ENCODE results near the gene CYP2E1.
"Not testable (repeated sequence)": the region's sequence is repeated elsewhere in the genome, so short reads cannot be mapped to it uniquely, and the experiment has no call there.

Gene CYP2E1

GRCh38 chr10:133493562-133493961 is 33.6 kb upstream of the CYP2E1 start:
- H3K9me3 ChIP-seq (ENCODE audit: control extremely low read depth in 1 of 5, control insufficient read depth in 4 of 5, insufficient read depth in 2 of 5, low read depth in 1 of 5, low read length in 4 of 5) = peaks cover 0 to 27% (median 3%) of the 10 kb centered on the region in 5 experiments
- WGBS (ENCODE audit: insufficient coverage) = 86% methylated on average over 4 of the region's 4 CpGs
- POLR2A ChIA-PET; CTCF ChIA-PET; DNase-seq; H3K4me3 ChIP-seq (ENCODE audit: control insufficient read depth in 1 of 7, extremely low read depth in 1 of 7, insufficient read depth in 4 of 7, low read depth in 2 of 7, low read length in 6 of 7); H3K4me1 ChIP-seq (ENCODE audit: control extremely low read depth in 1 of 4, control insufficient read depth in 4 of 4, insufficient read depth in 4 of 4, low read length in 3 of 4); H3K27ac ChIP-seq (ENCODE audit: insufficient read depth in 1 of 2, low read depth in 1 of 2, low read length in 2 of 2, poor library complexity in 1 of 2, severe bottlenecking in 2 of 2); H3K36me3 ChIP-seq (ENCODE audit: control insufficient read depth in 4 of 4, insufficient read depth in 4 of 4, low read length in 3 of 4); H3K27me3 ChIP-seq (replicated peaks in 2 of 5; ENCODE audit: control insufficient read depth in 4 of 5, insufficient read depth in 5 of 5, low read length in 4 of 5): not testable (repeated sequence)

- H3K36me3 ChIP-seq (ENCODE audit: control insufficient read depth in 4 of 4, insufficient read depth in 4 of 4, low read length in 3 of 4); H3K4me1 ChIP-seq (ENCODE audit: control extremely low read depth in 1 of 4, control insufficient read depth in 4 of 4, insufficient read depth in 4 of 4, low read length in 3 of 4); DNase-seq; H3K4me3 ChIP-seq (ENCODE audit: control insufficient read depth in 1 of 7, extremely low read depth in 1 of 7, insufficient read depth in 4 of 7, low read depth in 2 of 7, low read length in 6 of 7); H3K27me3 ChIP-seq (replicated peaks in 2 of 5; ENCODE audit: control insufficient read depth in 4 of 5, insufficient read depth in 5 of 5, low read length in 4 of 5); H3K27ac ChIP-seq (ENCODE audit: insufficient read depth in 1 of 2, low read depth in 1 of 2, low read length in 2 of 2, poor library complexity in 1 of 2, severe bottlenecking in 2 of 2); POLR2A ChIA-PET: not testable (repeated sequence)
- CTCF ChIA-PET = interaction anchor here (1.2 kb wide), 1 partner anchor 168 kb away, joined by 4 read pairs; no protein-coding TSS in a partner anchor
- 71% methylated on average over 3 of the region's 6 CpGs for WGBS (ENCODE audit: insufficient coverage)
- H3K9me3 ChIP-seq (ENCODE audit: control extremely low read depth in 1 of 5, control insufficient read depth in 4 of 5, insufficient read depth in 2 of 5, low read depth in 1 of 5, low read length in 4 of 5) = peaks cover 0 to 23% (median 0%) of the 10 kb centered on the region in 5 experiments
Observed at GRCh38 chr10:133497363-133497762, 29.8 kb upstream of the CYP2E1 start.

- POLR2A ChIA-PET; CTCF ChIA-PET; DNase-seq; H3K36me3 ChIP-seq (ENCODE audit: control insufficient read depth in 4 of 4, insufficient read depth in 4 of 4, low read length in 3 of 4); H3K27me3 ChIP-seq (replicated peaks in 2 of 5; ENCODE audit: control insufficient read depth in 4 of 5, insufficient read depth in 5 of 5, low read length in 4 of 5); H3K27ac ChIP-seq (ENCODE audit: insufficient read depth in 1 of 2, low read depth in 1 of 2, low read length in 2 of 2, poor library complexity in 1 of 2, severe bottlenecking in 2 of 2); H3K4me3 ChIP-seq (ENCODE audit: control insufficient read depth in 1 of 7, extremely low read depth in 1 of 7, insufficient read depth in 4 of 7, low read depth in 2 of 7, low read length in 6 of 7); H3K4me1 ChIP-seq (ENCODE audit: control extremely low read depth in 1 of 4, control insufficient read depth in 4 of 4, insufficient read depth in 4 of 4, low read length in 3 of 4): not testable (repeated sequence)
- WGBS (ENCODE audit: insufficient coverage) = no CpG with 5 or more reads among the region's 1 CpG
- H3K9me3 ChIP-seq (ENCODE audit: control extremely low read depth in 1 of 5, control insufficient read depth in 4 of 5, insufficient read depth in 2 of 5, low read depth in 1 of 5, low read length in 4 of 5) = peaks cover 0 to 18% (median 2%) of the 10 kb centered on the region in 5 experiments
Observed at GRCh38 chr10:133499176-133499575, 28.0 kb upstream of the CYP2E1 start.

- H3K27me3 ChIP-seq (replicated peaks in 2 of 5; ENCODE audit: control insufficient read depth in 4 of 5, insufficient read depth in 5 of 5, low read length in 4 of 5); H3K36me3 ChIP-seq (ENCODE audit: control insufficient read depth in 4 of 4, insufficient read depth in 4 of 4, low read length in 3 of 4); POLR2A ChIA-PET; H3K27ac ChIP-seq (ENCODE audit: insufficient read depth in 1 of 2, low read depth in 1 of 2, low read length in 2 of 2, poor library complexity in 1 of 2, severe bottlenecking in 2 of 2); H3K4me1 ChIP-seq (ENCODE audit: control extremely low read depth in 1 of 4, control insufficient read depth in 4 of 4, insufficient read depth in 4 of 4, low read length in 3 of 4); DNase-seq; H3K4me3 ChIP-seq (ENCODE audit: control insufficient read depth in 1 of 7, extremely low read depth in 1 of 7, insufficient read depth in 4 of 7, low read depth in 2 of 7, low read length in 6 of 7); CTCF ChIA-PET: not testable (repeated sequence)
- peaks cover 0 to 15% (median 2%) of the 10 kb centered on the region in 5 experiments for H3K9me3 ChIP-seq (ENCODE audit: control extremely low read depth in 1 of 5, control insufficient read depth in 4 of 5, insufficient read depth in 2 of 5, low read depth in 1 of 5, low read length in 4 of 5)
- 90% methylated on average over 2 of the region's 4 CpGs for WGBS (ENCODE audit: insufficient coverage)
Observed at GRCh38 chr10:133500897-133501296, 26.3 kb upstream of the CYP2E1 start.

- Histone ChIP-seq H3K4me3 (ENCODE audit: control insufficient read depth in 1 of 7, extremely low read depth in 1 of 7, insufficient read depth in 4 of 7, low read depth in 2 of 7, low read length in 6 of 7) (no peak overlapping the region), H3K27me3 (replicated peaks in 2 of 5; ENCODE audit: control insufficient read depth in 4 of 5, insufficient read depth in 5 of 5, low read length in 4 of 5) (peaks cover 2 to 15% (median 9%) of the 10 kb centered on the region in 5 experiments), H3K27ac (ENCODE audit: insufficient read depth in 1 of 2, low read depth in 1 of 2, low read length in 2 of 2, poor library complexity in 1 of 2, severe bottlenecking in 2 of 2) (no peak overlapping the region), H3K4me1 (ENCODE audit: control extremely low read depth in 1 of 4, control insufficient read depth in 4 of 4, insufficient read depth in 4 of 4, low read length in 3 of 4) (no peaks in the 10 kb centered on the region), H3K36me3 (ENCODE audit: control insufficient read depth in 4 of 4, insufficient read depth in 4 of 4, low read length in 3 of 4) (no peaks in the 10 kb centered on the region), H3K9me3 (ENCODE audit: control extremely low read depth in 1 of 5, control insufficient read depth in 4 of 5, insufficient read depth in 2 of 5, low read depth in 1 of 5, low read length in 4 of 5) (peaks cover 0 to 18% (median 0%) of the 10 kb centered on the region in 5 experiments)
- CTCF ChIA-PET = interaction anchor here (1.0 kb wide), 1 partner anchor 9 kb away, joined by 3 read pairs; no protein-coding TSS in a partner anchor
- POLR2A ChIA-PET = no interaction called here
- WGBS (ENCODE audit: insufficient coverage) = no CpG with 5 or more reads among the region's 4 CpGs
- no peak for DNase-seq
Observed at GRCh38 chr10:133509700-133510099, 17.5 kb upstream of the CYP2E1 start.

- POLR2A ChIA-PET = no interaction called here
- CTCF ChIA-PET = interaction anchor here (1.0 kb wide), 1 partner anchor 74 kb away, joined by 3 read pairs; no protein-coding TSS in a partner anchor
- H3K27me3 ChIP-seq (replicated peaks in 2 of 5; ENCODE audit: control insufficient read depth in 4 of 5, insufficient read depth in 5 of 5, low read length in 4 of 5) = peaks cover 5 to 15% (median 9%) of the 10 kb centered on the region in 5 experiments
- no peaks in the 10 kb centered on the region for H3K36me3 ChIP-seq (ENCODE audit: control insufficient read depth in 4 of 4, insufficient read depth in 4 of 4, low read length in 3 of 4)
- H3K27ac ChIP-seq (ENCODE audit: insufficient read depth in 1 of 2, low read depth in 1 of 2, low read length in 2 of 2, poor library complexity in 1 of 2, severe bottlenecking in 2 of 2) = no peak overlapping the region
- H3K9me3 ChIP-seq (ENCODE audit: control extremely low read depth in 1 of 5, control insufficient read depth in 4 of 5, insufficient read depth in 2 of 5, low read depth in 1 of 5, low read length in 4 of 5) = peaks cover 0 to 16% (median 0%) of the 10 kb centered on the region in 5 experiments
- H3K4me1 ChIP-seq (ENCODE audit: control extremely low read depth in 1 of 4, control insufficient read depth in 4 of 4, insufficient read depth in 4 of 4, low read length in 3 of 4) = no peaks in the 10 kb centered on the region
- no peak for DNase-seq
- 83% methylated on average over 1 of the region's 4 CpGs for WGBS (ENCODE audit: insufficient coverage)
- no peak overlapping the region for H3K4me3 ChIP-seq (ENCODE audit: control insufficient read depth in 1 of 7, extremely low read depth in 1 of 7, insufficient read depth in 4 of 7, low read depth in 2 of 7, low read length in 6 of 7)
Observed at GRCh38 chr10:133511408-133511807, 15.8 kb upstream of the CYP2E1 start.

- CTCF ChIA-PET = interaction anchor here (1.0 kb wide), 1 partner anchor 74 kb away, joined by 3 read pairs; no protein-coding TSS in a partner anchor
- Histone ChIP-seq H3K4me3 (ENCODE audit: control insufficient read depth in 1 of 7, extremely low read depth in 1 of 7, insufficient read depth in 4 of 7, low read depth in 2 of 7, low read length in 6 of 7) (no peak overlapping the region), H3K27ac (ENCODE audit: insufficient read depth in 1 of 2, low read depth in 1 of 2, low read length in 2 of 2, poor library complexity in 1 of 2, severe bottlenecking in 2 of 2) (no peak overlapping the region), H3K4me1 (ENCODE audit: control extremely low read depth in 1 of 4, control insufficient read depth in 4 of 4, insufficient read depth in 4 of 4, low read length in 3 of 4) (no peaks in the 10 kb centered on the region), H3K27me3 (replicated peaks in 2 of 5; ENCODE audit: control insufficient read depth in 4 of 5, insufficient read depth in 5 of 5, low read length in 4 of 5) (peaks cover 5 to 15% (median 9%) of the 10 kb centered on the region in 5 experiments), H3K9me3 (ENCODE audit: control extremely low read depth in 1 of 5, control insufficient read depth in 4 of 5, insufficient read depth in 2 of 5, low read depth in 1 of 5, low read length in 4 of 5) (peaks cover 0 to 14% (median 0%) of the 10 kb centered on the region in 5 experiments), H3K36me3 (ENCODE audit: control insufficient read depth in 4 of 4, insufficient read depth in 4 of 4, low read length in 3 of 4) (no peaks in the 10 kb centered on the region)
- POLR2A ChIA-PET = no interaction called here
- DNase-seq = no peak
- WGBS (ENCODE audit: insufficient coverage) = no CpG with 5 or more reads among the region's 4 CpGs
Observed at GRCh38 chr10:133511907-133512528, 15.1 kb upstream of the CYP2E1 start.

All from common myeloid progenitor, CD34-positive (primary cell).